IPS-NIHi11 (cell line): ENCODE results near the gene IL1RAP.
A peak's percentile ranks its signal among the peaks of the same experiment; 100 is the strongest.

Experiments
- DNase-seq: peaks from one replicate; pipeline ENCODE4 v3.0.0; 2012; ENCODE audit warnings: mixed read lengths, low spot score

Gene IL1RAP

DNA sequence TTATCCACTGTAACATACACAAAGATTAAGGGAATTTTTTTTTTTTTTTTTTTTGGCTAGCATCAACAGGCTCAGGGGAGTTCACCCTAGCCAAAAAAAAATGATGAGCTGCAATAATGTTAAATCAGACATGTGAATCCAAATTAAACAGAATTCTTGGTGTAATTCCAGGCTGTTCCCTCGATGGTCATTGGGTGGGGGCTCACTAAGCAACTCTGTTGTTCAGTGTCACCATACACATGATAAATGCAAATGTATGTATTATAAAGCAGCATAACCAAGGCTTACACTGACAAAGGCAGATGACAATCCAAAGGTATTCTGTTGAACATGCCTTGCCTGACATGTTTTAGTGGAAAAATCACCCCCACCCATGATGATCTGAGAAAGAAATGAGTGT lies 29.0 kb downstream of the IL1RAP start:
- DNase-seq, result no peak

DNA sequence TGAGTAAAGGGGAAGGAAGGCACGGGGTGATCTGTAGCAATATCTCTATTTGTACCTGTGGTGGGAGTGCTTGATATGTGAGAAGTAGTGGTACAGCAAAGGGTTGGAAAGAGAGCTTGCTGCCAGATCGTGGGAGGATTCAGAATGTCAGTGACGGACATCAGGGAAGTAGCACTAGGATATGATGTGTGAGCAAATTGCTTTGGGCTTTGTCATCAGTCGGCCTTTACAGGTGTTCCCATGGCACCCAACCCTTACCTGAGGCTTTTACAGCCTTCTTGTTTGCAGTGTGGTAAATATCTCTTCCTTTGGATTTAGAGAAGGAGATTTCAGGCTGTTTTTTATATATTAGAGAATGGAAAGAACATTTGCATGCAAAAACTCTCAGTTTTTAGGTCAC lies 29.8 kb downstream of the IL1RAP start:
- DNase-seq, result no peak

DNA sequence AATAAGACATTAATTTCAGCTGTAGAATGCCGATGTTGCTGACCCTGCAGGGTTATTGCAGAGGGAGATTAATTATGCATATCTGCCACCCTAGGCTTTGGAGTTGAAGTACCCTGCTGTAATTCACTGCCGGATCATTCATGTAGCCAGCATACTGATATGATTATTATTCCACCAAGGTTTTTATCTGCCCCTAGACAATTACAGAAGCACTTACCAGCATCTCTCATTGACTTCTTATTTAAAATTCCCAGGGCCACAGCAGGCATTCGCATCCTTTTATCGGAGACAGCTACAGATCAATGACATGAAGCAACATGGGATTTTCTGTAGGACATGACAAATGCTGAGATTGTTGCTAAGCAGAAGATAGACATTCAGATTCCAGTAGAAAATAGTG lies 31.3 kb downstream of the IL1RAP start:
- no peak for DNase-seq

DNA sequence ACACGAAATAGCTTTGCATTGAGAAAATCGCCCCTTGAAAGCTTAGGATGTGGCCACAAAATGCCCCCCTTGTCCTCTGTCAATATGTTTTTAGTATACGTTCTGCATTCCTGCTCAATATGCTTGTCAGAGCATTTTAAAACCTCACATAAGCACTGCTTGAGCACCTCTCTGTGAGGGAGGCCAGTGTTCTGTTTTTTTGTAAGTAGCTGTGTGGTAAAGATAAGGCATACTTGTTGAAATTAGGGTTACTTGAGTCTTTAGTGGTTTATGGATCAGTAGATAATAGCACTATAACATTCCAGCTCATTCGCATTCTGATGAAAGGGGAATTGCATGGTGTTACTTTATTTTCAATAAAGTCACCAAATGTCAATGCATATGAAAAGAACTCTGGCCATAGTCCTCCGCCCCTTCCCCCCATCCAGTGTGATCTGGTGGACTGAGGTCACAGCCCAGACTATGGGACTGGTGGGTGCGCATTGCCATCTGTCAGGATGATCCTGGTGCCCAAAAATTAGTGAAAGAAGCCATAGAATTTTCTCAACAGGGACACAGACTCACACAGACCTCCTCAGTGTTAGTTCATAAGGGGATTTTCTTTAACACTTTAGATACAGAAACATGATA lies 33.1 kb downstream of the IL1RAP start:
- DNase-seq, result no peak

DNA sequence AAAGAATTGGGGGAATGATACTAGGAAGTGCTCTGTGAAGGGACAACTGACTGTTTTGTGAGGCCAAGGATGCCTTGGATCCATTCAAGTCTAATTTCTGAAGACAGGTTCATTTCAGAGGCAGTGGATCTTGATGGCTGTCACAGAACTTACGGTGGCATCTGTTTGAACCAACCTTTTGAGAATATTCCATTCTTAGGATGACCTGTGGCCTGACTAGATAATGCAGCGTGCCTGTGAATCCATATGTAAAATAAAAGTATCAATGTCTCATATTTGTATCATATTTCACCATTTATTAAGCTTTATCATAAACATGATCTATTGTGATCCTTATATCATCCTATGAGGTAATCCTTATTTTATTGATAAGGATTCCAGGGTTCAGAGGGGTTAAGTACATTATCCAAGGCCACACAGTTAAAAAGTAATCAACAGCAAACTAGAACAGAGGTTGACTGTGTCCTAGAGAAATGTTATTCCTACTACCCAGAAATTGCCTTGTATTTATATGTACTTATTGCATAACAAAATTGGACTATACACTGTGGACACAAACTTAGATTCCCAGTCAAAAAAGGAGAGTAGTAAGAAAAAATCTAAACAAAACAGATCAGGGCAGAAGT lies 34.3 kb downstream of the IL1RAP start:
- no peak for DNase-seq

DNA sequence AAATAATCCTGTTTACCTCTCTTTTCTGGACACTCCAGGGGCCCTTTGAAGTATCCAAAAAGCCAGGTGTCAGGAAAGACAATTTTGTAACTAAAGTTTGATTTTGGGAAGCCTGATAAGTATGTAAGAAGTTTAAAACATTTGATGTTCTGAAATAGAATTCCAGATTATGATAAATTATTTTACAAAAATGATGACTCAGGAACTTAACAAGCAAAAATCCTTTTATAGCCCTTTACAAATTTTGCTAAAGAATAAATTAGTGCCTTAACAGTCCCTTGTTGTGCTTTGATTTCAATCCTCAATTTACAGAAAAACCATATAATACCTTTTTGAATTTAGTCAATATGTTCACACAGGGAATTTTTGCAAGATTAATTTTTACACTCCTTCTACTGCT lies 38.1 kb downstream of the IL1RAP start:
- DNase-seq, result no peak

DNA sequence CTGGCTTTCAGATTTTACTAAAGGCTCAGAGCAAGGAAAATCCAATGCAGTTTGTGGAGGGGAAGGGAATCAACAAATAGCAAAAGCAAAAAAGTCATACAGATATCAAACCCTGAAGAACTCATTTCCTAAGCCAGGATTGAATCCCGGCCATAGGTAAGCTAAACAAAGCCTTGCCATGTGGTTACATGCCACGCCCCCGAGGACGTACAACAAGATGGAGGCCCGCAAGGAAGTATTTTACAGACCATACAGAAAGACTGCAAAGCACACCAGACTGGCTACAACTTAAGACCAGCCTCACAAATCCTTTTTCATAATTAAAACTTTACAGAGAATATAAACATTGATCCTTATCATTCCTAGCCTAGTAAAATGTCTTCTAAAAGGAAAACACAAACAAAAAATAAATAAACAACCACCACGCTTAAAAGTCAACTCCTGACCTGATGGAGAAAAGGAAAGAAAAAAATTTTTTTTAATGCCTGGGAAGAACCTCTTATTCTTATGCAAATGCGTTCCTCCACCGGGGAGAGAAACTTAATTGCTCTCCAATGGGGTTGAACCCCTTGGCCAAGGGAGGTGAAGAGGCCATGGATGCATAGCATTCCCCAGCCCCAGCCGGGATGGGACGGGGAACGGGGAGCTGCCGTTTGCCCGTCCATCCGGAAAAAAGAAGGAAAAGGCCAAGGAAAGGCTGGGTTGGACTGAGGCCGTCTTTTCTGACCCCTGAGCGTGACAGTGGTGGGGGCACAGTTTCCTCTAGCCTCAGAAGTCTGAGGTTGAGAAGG lies 39.3 kb downstream of the IL1RAP start:
- DNase-seq, result peak; percentile 65

DNA sequence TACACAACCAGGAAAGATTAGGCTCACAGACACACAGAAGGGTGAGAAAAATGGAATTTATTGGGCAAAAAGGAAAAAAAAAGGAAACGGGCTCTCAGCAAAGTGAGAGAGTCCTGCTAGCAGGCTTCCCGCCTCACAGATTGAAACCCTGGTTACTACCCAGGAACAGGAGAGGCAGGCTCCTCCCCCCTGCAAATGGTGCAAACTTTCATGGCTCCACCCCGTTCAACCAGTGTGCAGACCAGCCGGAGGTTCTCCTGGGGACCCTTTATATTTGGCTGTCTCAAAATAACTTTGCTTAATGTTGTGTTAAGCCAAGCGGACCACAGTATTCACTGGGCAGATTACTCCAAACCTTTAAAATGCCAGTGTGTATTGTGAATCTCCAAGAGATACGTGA lies 40.3 kb downstream of the IL1RAP start:
- peak; percentile 20 for DNase-seq

DNA sequence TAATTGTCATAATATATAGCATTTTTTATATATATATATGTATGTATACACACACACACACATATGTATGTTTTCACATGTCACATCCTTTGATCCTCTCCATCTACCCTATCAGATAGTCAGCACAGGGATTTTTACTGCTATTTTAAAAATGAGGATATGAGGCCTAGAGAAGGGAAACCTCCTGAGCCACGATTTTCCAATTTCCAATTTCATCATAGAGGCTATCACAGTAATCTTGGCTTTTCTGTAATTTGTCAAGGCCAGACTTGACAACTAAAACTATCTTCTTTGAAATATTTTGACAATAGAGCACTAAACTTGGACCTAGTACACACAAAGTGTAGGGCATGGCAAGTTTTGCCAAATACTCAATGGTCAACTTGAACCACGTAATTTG lies 42.5 kb downstream of the IL1RAP start:
- no peak for DNase-seq

DNA sequence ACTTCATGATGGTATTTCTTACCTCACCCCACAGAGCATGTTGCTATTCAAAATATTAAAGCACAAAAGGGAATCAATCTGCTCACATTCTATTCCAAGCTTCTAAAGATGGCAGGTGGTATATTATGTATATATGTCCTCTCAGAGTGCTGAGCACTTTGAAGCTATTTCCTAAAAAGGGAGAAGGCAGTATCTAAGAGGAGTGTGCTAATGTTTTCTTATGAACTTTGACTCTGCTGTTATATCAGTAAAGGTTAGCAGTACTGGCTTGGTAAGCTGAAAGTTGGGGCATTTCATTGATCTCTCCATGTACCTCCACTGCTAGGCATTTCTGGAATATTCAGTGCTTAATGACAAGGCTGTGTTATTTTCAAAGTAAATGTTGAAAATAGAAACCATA lies 43.4 kb downstream of the IL1RAP start:
- DNase-seq, result no peak

DNA sequence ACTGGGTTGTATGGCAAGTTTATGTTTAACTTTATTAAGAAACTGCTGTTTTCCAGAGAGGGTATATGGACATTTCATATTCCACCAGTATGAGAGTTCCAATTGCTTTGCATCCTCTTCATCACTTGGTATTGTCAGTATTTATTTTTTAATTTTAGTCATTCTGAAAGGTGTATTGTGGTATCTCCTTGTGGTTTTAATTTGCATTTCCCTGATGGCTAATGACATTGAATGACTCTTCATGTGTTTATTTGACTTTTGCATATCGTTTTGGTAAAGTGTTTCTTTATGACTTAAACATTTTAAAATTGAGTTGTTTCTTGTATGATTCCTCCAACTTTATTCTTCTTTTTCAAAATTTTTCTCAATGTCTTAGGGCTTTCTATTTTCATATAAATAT lies 44.4 kb downstream of the IL1RAP start:
- no peak for DNase-seq

DNA sequence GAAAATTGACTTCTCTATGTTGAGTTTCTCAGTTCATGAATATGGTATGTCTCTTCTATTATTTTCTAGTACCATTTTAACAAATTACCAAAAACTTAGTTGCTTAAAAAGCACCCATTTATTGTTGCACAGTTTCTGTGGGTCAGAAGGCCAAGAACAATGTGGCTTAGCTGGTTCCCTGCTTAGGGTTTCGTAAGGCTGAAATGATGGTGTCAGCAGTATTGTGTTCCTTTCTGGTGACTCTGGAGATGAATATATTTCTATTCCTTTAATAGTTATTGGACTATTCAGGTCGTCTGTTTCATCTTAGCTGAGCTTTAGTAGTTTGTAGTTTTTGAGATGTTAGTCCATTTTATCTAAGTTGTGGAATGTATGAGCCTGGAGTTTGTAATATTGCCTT lies 44.9 kb downstream of the IL1RAP start:
- DNase-seq, result no peak

DNA sequence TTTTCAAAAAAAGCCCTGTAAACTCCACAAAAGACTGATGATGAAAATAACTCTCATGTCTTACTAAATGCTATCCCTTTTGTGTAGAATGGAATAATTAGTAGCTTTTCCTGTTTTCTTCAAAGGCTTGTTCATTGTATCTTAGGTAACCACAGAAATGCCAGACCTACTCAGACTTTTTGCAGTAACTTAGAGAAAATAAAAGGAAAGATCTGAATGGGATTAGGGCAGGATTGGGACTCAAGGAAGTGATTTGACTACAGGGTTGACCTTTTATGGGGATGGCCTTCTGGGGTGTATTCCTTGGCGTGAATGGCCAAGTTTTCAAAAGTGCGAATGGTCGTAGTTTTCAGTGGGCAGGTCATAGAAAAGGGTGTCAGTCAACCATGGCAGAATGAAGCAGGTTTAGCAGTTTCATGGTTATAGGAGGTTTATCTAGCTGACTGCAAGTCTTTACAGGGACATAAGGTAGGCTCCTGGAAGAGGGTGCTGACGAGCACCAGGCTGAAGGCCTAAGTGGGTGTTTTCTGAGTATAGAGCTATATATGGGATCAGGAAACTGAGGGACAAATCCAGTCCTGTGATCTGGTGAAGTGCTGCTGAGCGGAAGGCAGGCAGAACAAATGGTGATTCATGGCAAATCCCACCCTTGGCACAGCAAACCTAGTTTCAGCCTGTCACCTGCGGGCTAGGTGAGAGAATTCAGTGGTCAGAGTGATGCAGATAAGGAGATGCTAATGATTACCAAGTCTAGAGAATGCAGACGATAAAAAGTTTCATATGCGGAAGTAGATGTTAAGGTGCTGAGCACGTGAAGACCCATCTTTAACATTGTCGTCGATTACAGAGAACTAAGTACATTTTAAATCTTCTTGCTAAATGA lies 46.4 kb downstream of the IL1RAP start:
- DNase-seq, result no peak

DNA sequence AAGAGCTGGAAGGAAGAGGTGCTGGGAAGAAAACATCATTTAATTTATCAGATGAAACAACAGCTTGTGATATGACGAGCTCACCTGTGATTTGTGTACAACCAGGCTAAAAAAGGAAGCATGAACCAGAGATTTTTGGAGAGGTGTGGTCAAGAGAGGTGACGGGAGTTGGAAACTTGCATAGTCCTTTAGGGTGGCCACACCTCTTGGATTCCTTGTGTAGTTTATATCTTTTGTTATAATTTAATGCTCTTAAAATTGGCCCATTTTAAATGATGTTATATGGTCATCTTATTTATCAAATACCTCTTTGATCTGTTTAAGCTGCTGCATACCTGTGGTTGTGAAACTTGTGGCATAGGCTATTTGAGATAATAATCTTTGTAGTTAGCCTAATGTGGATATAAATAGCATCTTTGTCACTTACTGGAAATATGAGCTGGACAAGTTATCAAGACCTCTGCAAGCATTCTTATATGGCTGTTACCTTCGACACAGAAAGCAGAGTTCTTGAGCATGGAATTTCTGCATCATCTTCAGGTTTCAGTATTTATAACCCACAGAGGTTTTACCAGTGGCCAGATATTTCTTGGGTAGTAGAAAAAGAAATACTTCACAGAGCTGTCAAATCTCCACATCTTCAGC lies 49.1 kb downstream of the IL1RAP start:
- no peak for DNase-seq

DNA sequence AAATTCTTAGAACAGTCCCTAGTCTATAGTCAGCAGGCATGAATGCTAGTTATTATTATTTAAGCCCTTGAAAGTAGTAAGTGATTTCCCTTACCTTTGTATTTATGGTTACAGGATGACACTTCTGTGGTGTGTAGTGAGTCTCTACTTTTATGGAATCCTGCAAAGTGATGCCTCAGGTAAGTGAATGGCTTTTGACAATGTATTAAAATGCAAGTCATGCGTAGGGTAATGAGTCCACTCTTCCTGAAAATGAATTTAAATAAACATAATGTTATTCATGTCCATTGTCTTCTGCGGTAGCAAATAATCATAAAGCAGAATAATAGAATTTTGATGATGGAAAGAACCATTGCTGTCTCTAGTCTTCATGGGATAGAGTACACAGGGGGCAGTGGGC lies 50.3 kb downstream of the IL1RAP start:
- no peak for DNase-seq

DNA sequence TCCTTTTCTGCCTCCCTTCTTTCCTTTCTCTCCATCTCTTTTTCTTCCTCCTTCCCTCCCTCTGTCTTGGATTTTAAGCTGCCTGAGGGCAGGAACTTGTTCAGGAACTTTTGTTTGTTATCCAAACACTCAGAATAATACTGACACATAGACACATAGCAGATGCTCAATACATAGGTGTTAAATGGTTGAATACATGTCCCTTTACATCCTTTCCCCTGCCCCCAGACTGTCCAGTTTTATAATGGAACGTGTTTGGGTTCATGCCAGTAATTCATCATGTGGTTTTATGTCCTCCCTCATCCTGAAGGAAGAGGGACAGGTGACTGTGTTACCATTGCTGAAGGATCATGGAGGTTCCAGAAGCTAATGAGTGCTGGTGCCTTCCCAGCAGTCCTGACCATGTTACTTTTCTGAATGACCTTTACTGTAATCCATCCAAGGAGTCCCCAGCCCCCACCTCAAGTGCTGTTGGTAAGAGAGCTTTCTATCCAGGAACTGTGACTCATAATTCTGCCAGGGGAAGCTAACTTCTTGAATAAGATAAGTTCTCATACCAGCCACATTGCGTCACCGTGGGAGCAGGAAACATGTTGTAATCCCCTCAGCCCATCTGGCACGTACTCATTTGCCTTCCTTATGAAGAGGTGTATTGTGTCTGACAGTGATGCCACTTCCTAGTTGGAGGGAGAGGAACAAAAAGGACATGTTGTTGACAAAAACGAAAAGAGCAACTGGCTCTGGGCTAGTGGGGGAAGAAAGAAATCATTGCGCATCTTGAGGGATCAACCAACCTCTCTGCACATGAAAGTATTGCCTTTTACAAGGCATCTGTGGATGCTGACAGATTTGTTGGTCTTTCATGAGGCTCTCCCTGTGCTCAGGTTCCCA lies 52.4 kb downstream of the IL1RAP start:
- DNase-seq, result peak; percentile 16

DNA sequence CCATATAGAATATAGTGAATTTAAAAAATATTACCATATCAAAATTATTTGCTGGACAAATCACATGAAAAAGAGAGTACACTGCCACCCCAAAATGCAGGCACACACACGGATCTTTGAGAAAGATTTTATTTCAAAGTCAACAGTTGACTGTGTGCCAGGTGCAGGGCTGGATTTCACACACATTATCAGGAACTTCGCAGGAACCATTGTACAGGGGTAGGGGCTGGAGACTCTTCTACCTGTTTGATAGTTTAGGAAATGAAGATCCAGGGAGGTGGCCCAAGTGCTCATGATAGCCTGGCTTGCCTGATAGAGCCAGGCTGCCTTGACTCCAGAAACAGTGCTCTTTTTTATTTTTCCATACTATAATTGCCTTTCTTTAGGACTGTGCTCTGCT lies 54.2 kb downstream of the IL1RAP start:
- no peak for DNase-seq

DNA sequence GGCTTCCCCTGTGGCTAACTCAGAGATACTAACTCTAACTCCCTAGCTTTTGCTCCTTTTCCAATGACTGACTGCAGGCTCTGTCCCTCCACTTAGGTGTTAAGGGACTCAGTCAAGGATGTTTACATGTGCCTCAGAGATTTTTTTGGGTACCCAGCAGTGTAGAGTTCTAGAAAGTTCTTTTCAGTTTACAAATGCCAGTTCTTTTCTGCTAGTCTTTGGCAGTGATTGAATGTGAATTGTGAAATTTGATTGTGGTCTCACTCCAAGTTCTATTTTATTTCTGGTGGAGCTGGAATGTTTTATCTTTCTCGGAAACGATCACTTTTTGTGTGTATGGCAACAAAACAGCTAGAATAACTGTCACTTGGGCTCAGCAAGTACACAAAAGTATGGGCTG lies 60.6 kb downstream of the IL1RAP start:
- DNase-seq, result no peak

DNA sequence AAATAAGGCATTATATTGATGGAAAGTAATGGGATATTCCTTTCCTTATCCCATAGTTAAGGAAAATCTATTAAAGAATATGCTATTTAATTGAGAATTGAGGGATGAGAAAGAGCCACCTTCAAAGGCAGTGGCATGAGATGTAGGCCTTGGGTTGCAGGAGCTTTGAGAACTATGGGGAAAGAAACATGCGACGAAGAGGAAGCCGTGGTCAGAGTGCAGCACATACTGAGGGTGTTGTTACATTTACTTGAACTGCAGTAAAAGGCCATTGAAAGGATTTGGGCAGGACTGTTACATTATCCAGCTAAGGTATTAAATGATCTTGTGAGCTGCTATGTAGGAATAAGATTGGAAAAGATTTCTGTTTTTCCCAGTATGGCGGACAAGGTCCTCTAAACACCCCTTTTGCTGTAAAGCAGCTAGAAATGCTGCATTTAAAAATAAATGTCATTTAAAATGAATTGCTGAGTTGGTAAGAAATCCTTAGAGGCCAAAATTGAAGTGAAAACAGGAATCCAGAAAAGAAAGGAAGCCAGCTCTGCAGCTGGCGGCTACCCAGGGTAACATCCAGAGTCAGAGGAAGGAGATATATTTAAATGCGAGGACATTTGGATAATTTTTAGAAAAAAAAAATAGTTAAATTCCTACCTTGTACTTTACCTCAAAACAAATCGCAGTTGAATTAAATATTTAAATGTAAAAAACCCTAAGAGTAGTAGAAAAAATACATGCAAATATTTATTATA lies 61.7 kb downstream of the IL1RAP start:
- no peak for DNase-seq

DNA sequence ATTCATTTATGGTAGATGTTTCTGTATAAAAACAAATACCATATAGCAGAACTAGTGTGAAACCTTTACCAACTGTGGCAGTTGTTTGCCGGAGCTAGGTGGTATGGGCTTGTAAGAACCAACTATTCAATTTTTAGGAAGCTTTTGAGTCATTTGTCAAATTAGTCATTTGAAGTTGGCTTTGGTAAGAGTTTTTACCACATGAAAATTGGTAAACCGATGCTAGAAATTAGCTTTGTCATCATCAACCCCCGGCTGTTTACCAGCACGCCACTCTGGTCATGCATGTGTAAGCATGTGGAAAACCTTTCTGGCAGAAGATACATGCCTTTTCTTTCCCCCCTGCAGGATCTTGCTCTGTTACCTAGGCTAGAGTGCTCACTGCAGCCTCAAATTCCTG lies 63.3 kb downstream of the IL1RAP start:
- DNase-seq, result no peak
